ENCODE data around the gene ECEL1.

DNA sequence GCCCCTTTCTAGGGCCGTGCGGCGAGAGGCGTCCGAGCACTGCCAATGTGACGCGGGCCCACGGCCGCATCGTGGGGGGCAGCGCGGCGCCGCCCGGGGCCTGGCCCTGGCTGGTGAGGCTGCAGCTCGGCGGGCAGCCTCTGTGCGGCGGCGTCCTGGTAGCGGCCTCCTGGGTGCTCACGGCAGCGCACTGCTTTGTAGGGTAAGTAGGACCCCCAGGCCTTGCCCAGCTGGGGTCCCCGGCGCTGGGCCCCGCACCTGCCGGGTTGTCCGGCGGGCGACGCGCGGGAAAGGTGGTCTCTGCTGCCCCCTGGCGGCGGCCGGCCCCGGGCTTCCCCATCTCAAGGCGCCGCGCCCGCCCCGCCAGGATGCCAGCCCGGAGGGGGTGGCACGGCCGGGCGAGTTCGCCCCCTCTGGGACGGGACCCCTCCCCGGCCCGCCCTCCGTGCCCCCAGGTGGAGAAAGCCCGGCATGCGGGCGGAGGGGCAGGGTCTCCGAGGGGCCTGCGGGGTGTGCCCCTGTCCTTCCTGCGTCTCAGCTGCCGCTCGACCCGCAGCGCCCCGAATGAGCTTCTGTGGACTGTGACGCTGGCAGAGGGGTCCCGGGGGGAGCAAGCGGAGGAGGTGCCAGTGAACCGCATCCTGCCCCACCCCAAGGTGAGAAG is 34.5 kb upstream of the ECEL1 start:
- TF ChIP-seq, protein P1, sequence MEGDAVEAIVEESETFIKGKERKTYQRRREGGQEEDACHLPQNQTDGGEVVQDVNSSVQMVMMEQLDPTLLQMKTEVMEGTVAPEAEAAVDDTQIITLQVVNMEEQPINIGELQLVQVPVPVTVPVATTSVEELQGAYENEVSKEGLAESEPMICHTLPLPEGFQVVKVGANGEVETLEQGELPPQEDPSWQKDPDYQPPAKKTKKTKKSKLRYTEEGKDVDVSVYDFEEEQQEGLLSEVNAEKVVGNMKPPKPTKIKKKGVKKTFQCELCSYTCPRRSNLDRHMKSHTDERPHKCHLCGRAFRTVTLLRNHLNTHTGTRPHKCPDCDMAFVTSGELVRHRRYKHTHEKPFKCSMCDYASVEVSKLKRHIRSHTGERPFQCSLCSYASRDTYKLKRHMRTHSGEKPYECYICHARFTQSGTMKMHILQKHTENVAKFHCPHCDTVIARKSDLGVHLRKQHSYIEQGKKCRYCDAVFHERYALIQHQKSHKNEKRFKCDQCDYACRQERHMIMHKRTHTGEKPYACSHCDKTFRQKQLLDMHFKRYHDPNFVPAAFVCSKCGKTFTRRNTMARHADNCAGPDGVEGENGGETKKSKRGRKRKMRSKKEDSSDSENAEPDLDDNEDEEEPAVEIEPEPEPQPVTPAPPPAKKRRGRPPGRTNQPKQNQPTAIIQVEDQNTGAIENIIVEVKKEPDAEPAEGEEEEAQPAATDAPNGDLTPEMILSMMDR (IDR thresholded peaks at IDR 0.05; ENCODE audit: borderline replicate concordance, extremely low read depth, low read length, poor library complexity, severe bottlenecking), result peak; percentile 66
- no peak for TF ChIP-seq EZH2 (IDR thresholded peaks at IDR 0.05; ENCODE audit: borderline replicate concordance, low read depth, low read length, severe bottlenecking)

Measured in DND-41 (cell line).